ENCODE results near the gene EXD3.
A peak's percentile ranks its signal among the peaks of the same experiment; 100 is the strongest.

Gene EXD3

DNA sequence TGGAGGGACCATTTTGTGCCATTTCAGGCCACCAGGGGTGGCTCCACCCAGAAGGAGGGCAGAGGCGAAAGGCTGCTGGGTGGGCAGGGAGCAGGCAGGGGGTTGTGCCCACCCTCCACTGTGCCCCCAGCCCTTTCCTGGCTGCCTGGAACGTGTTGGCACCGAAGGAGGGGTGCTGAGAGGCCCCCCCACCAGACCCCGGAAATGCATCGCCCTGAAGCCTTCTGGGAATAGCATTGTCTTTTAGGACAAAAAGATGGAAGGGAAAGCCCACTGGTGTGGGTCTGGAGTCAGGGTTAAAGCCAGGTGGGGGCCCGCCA, 5.3 kb upstream of the EXD3 start:
- Histone ChIP-seq H3K4me3 (ENCODE audit: extremely low read depth, insufficient read depth, low read length, poor library complexity, severe bottlenecking) (no peak overlapping the region), H3K27ac (ENCODE audit: low read depth, low read length, severe bottlenecking) (no peak overlapping the region), H3K9me3 (ENCODE audit: control insufficient read depth, low read length) (no peaks in the 10 kb centered on the region), H3K4me1 (ENCODE audit: control insufficient read depth, insufficient read depth, low read length, poor library complexity, severe bottlenecking) (peaks cover 7% of the 10 kb centered on the region), H3K36me3 (ENCODE audit: control insufficient read depth, insufficient read depth, low read length) (no peaks in the 10 kb centered on the region)
- 87 to 97% methylated on average over 4 of the region's 6 CpGs for WGBS, 2 experiments (ENCODE audit: insufficient coverage in 2 of 2)

DNA sequence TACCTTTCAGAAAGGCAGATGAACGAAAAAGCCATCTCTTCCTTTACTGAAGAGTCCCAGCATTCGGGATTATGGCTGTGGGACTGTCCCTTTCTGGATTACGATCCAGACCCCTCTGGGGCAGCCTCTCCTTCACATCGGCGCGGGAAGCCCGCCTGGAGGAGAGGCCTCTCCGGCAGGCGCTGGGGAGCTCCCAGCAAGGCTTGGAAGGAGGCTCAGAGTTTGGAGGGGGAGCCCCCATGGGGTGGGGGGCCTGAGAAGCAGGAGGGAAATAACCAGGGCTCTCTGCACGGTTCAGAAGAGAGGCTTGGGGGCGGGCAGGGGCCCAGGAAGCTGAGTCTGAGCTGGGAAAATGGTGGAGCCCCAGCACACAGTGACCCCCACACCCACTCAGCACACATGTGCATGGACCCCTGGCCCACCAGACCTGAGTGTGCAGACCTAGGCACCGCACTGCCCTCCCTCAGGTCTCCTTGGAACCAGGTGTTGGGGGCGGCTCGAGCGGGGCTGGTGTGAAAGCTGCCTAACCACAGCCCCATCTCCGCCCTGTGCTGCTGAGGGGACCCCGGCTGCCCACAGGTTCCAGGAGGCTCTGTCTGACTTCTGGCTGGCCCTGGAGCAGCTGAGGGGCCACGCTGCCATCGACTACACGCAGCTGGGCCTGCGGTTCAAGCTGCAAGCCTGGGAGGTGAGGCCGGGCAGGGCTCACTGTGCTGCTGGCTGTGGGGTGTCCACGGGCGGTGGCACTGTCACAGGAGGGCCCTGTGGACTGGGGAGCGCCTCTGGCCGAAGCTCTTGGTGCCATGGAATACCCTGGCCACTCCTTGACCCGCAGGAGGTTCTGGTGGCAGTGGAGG, 4.7 kb upstream of the EXD3 start:
- H3K9me3 ChIP-seq (ENCODE audit: control insufficient read depth, low read length): no peaks in the 10 kb centered on the region
- WGBS, 2 experiments (ENCODE audit: insufficient coverage in 2 of 2): 83 to 86% methylated on average over 21 to 27 of the region's 27 CpGs

DNA sequence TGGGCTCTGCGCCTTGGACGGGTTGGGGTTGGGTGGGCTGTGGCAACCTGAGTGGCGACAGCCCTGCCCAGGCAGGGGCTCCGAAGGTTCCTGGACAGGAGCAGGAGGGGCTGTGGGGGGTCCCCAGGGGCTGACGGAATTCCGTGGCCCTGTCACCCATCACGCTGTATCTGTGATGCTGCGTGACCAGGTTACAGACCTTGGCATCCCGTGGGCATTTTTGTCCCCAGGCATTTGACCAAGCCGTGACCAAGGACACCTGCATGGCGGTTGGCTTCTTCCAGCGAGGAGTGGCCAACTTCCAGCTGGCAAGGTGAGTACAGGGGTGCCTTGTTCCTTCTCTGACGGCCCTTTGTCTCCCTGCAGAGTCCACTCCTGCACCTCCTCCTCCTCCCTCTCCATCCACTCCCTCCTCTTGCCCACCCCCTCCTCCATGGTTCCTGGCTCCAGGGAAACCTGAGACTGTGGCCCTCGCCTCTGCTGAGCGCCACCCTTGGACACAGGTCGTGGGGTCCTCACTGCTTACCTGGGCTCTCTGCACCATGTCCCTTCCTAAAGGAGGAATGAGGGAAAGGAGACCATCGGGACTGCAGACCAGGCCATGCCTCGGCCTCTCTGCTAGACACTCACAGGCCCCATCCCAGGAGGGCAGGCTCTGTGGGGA, 3.2 kb upstream of the EXD3 start:
- Histone ChIP-seq H3K27ac (ENCODE audit: low read depth, low read length, severe bottlenecking) (no peak overlapping the region), H3K4me1 (ENCODE audit: control insufficient read depth, insufficient read depth, low read length, poor library complexity, severe bottlenecking) (peaks cover 14% of the 10 kb centered on the region), H3K36me3 (ENCODE audit: control insufficient read depth, insufficient read depth, low read length) (no peaks in the 10 kb centered on the region)

More for the DNA sequence above, 4.7 kb upstream of the EXD3 start:
- Histone ChIP-seq H3K4me3 (ENCODE audit: extremely low read depth, insufficient read depth, low read length, poor library complexity, severe bottlenecking) (no peak overlapping the region), H3K4me1 (ENCODE audit: control insufficient read depth, insufficient read depth, low read length, poor library complexity, severe bottlenecking) (peaks cover 7% of the 10 kb centered on the region), H3K36me3 (ENCODE audit: control insufficient read depth, insufficient read depth, low read length) (no peaks in the 10 kb centered on the region), H3K27ac (ENCODE audit: low read depth, low read length, severe bottlenecking) (no peak overlapping the region)

DNA sequence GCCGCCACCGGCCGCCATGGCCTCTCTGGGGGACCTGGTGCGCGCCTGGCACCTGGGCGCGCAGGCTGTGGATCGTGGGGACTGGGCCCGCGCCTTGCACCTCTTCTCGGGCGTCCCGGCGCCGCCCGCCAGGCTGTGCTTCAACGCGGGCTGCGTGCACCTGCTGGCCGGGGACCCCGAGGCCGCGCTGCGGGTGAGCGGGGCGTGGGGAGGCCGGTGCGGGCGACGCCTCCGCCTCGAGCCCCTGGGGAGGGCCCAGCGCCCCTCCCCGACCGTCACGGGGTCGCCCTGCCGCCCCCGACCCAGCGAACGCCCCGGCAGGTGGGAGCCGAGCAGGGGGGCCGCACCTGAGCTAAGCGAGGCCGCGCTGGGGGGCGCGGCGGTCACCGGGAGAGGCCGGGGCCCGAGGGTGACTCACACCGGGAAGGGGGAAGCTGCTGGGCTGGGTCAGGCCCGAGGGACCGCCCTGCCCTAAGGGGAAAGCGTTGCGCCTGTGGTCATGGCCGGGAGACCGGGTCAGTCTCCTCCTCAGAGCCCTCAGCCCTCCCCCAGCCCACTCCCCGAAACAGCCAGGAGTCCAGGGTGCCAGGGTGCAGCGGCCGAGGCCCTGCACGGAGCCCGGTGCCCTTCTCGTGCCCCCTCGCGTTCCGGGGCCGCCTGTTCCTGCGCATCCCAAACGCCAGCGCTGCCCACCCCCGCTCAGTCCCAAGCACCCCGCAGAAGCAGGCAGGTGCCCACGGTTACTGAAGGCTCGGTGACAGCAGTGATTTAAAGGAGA, 741 bp upstream of the EXD3 start:
- H3K27ac ChIP-seq (ENCODE audit: low read depth, low read length, severe bottlenecking): no peak overlapping the region
- peak overlapping the region; percentile 37 for H3K4me3 ChIP-seq (ENCODE audit: extremely low read depth, insufficient read depth, low read length, poor library complexity, severe bottlenecking)
- H3K9me3 ChIP-seq (ENCODE audit: control insufficient read depth, low read length): no peaks in the 10 kb centered on the region
- H3K36me3 ChIP-seq (ENCODE audit: control insufficient read depth, insufficient read depth, low read length): no peaks in the 10 kb centered on the region
- peaks cover 14% of the 10 kb centered on the region for H3K4me1 ChIP-seq (ENCODE audit: control insufficient read depth, insufficient read depth, low read length, poor library complexity, severe bottlenecking)
- WGBS, 2 experiments (ENCODE audit: insufficient coverage in 2 of 2): 25 to 26% methylated on average over 70 to 76 of the region's 77 CpGs

More for the DNA sequence above, 3.2 kb upstream of the EXD3 start:
- Histone ChIP-seq H3K9me3 (ENCODE audit: control insufficient read depth, low read length) (no peaks in the 10 kb centered on the region), H3K4me3 (ENCODE audit: extremely low read depth, insufficient read depth, low read length, poor library complexity, severe bottlenecking) (no peak overlapping the region)
- WGBS, 2 experiments (ENCODE audit: insufficient coverage in 2 of 2): 86 to 92% methylated on average over 12 to 16 of the region's 18 CpGs

DNA sequence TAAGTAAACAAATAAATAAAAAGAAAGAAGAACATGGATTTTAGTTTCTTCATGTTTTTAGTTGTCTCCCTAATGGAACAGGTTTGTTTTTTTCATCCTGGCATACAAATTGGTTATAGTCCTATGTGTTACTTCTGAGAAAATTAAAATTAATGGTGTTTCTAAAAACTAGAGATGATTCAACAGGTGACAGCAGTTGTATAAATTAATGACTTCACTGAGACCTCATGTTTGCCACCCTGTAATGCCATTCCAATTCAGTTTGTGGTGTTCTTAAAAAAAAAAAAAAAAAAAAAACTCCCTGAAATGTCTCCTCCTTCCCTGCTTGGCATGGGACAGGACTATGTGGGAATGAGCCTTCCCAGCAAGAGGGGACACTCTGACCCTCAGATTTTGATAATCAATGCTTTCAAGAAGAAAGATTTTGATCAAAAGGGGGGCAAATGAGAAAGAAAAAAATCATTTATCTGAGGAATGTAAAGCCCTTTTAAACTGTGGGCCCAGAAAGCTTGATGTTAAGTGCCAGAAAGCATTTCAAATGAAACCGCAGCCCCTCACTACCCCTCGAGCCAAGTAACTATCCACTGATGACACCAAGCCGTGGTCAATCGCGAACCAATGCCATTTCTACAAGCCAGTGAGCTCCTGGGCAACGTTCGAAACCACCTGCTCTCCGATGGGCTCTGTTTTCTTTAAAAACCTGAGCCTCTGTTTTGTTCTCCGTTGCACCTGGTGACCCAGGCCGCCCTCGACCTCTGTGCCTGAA, 941 bp downstream of the EXD3 start:
- H3K36me3 ChIP-seq (ENCODE audit: control insufficient read depth, insufficient read depth, low read length): no peaks in the 10 kb centered on the region
- WGBS, 2 experiments (ENCODE audit: insufficient coverage in 2 of 2): 7 to 8% methylated on average over 11 of the region's 11 CpGs

DNA sequence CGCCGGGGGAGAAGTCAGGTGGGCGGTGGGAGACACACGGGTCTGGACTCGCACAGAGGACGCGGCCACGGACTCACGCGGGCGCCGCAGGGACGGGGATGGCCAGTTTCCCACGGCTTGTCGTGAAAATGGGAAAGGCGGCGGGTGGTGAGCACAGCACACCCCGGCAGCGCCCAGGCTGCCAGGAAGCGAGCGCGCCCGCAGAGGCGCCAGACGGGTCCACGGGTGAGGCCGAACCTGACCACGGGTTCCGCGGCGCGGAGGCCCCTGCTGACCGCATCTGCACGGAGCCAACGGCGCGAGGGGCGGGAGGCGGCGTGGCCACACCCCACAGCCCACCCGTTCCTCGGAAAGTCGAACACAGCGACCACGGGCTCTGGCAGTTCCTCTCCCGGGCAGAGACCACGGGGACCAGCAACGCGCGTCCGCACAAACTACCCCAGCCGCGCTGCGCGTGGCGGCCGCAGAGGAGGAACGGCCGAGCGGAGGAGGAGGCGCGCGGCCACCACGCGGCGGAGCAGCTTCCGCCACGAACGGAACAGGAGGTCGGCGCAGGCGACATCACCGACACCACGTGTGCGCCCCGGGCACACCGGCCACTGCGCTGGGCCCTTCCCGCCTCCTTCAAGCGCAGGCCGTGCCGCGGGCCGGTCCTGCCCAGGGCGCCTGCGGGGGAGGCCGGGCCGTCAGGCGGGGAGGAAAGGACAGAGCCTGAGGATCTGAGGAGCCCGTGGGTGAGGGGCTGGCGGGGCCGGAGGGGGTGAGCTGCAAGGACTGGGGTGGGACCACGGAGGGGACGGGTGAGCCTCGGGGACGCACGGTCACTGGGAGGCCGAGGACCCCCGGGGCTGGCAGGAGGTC, 5.6 kb downstream of the EXD3 start:
- WGBS, 2 experiments (ENCODE audit: insufficient coverage in 2 of 2): 97% methylated on average over 80 to 99 of the region's 99 CpGs
- no peak overlapping the region for H3K4me3 ChIP-seq (ENCODE audit: extremely low read depth, insufficient read depth, low read length, poor library complexity, severe bottlenecking)
- H3K27ac ChIP-seq (ENCODE audit: low read depth, low read length, severe bottlenecking): no peak overlapping the region
- no peaks in the 10 kb centered on the region for H3K9me3 ChIP-seq (ENCODE audit: control insufficient read depth, low read length)
- H3K36me3 ChIP-seq (ENCODE audit: control insufficient read depth, insufficient read depth, low read length): no peaks in the 10 kb centered on the region
- H3K4me1 ChIP-seq (ENCODE audit: control insufficient read depth, insufficient read depth, low read length, poor library complexity, severe bottlenecking): peaks cover 8% of the 10 kb centered on the region

More for the DNA sequence above, 941 bp downstream of the EXD3 start:
- Histone ChIP-seq H3K9me3 (ENCODE audit: control insufficient read depth, low read length) (no peaks in the 10 kb centered on the region), H3K4me1 (ENCODE audit: control insufficient read depth, insufficient read depth, low read length, poor library complexity, severe bottlenecking) (peaks cover 14% of the 10 kb centered on the region), H3K4me3 (ENCODE audit: extremely low read depth, insufficient read depth, low read length, poor library complexity, severe bottlenecking) (peak overlapping the region; percentile 62), H3K27ac (ENCODE audit: low read depth, low read length, severe bottlenecking) (no peak overlapping the region)

DNA sequence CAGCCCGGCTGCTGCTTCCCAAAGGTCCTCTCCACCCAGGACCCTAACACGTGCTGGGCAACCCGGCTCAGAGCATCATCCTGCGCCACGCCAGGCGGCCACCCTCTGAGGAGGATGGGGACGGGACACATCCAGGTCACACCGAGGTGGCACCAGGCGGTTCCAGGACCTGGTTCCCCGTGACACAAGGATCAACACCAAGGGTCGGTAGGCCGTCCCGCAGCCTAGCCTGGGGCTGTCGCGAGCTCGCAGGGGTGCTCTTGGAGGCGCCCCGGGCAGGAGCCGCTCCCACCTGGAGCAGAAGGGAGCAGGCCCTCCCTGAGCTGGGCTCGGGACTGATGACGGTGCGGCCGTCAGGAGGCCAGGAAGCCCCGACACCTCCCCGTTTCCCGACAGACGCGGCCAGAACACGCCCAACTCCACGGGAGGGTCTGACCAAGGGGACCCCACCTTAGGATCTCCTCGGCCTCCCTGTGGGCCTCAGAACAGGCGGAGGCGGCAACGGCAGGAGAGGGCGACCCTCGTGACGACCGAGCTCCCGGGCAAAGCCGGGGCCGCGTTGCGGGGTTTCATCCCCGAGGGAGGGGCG, 6.3 kb downstream of the EXD3 start:
- Histone ChIP-seq H3K36me3 (ENCODE audit: control insufficient read depth, insufficient read depth, low read length) (no peaks in the 10 kb centered on the region), H3K4me1 (ENCODE audit: control insufficient read depth, insufficient read depth, low read length, poor library complexity, severe bottlenecking) (peaks cover 10% of the 10 kb centered on the region), H3K9me3 (ENCODE audit: control insufficient read depth, low read length) (no peaks in the 10 kb centered on the region), H3K27ac (ENCODE audit: low read depth, low read length, severe bottlenecking) (no peak overlapping the region), H3K4me3 (ENCODE audit: extremely low read depth, insufficient read depth, low read length, poor library complexity, severe bottlenecking) (no peak overlapping the region)
- WGBS, 2 experiments (ENCODE audit: insufficient coverage in 2 of 2): 96 to 97% methylated on average over 45 of the region's 45 CpGs

DNA sequence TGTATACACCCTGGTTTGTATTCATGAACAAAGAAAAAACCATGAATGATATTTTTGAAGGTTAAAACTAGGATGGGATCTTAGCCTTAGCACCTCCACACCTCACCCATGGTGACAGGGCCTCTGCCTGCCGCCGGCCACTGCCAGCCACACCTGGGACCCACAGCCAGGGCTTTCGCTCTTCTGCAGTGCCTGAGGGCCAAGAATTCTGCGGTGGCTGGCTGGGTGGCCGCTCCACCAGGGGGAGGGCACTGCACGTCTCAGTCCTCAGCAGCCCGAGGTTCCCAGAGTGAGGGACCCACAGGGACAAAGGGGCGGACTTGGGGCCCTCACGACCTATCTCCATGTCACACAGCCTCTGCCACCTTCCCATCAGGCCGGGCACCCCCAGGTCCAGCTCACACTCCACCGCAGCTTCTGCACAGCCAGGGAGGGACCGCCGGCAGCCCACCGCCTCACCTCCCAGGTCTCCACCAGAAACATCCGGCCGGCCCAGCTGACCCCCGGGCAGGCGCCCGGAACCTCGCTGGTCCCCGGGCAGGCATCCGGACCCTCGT, 6.9 kb downstream of the EXD3 start:
- WGBS, 2 experiments (ENCODE audit: insufficient coverage in 2 of 2): 95 to 97% methylated on average over 15 to 19 of the region's 23 CpGs
- H3K9me3 ChIP-seq (ENCODE audit: control insufficient read depth, low read length): no peaks in the 10 kb centered on the region
- no peak overlapping the region for H3K27ac ChIP-seq (ENCODE audit: low read depth, low read length, severe bottlenecking)
- H3K4me3 ChIP-seq (ENCODE audit: extremely low read depth, insufficient read depth, low read length, poor library complexity, severe bottlenecking): no peak overlapping the region
- peaks cover 7% of the 10 kb centered on the region for H3K4me1 ChIP-seq (ENCODE audit: control insufficient read depth, insufficient read depth, low read length, poor library complexity, severe bottlenecking)
- no peaks in the 10 kb centered on the region for H3K36me3 ChIP-seq (ENCODE audit: control insufficient read depth, insufficient read depth, low read length)

DNA sequence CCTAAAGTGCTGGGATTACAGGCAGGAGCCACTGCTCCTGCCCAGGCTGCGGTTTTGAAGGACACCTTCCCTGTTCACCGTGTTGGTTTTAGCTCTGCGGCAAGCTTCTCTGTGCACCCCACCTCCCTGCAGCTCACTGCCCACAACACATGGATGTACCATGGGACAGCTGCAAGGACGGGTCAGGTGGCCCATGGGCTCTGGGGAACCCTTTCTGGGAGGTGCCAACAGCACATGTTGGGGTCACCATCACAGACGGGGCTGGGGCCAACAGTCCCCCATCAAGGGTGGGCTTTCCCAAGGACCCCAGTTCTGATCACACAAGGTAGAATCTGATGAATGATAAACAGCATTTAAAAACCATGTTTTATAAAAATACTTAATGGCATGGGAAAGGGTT, 7.5 kb downstream of the EXD3 start:
- whole genome bisulfite sequencing, 2 experiments (ENCODE audit: insufficient coverage in 2 of 2): 87 to 97% methylated on average over 3 to 5 of the region's 5 CpGs

More for the DNA sequence above, 7.5 kb downstream of the EXD3 start:
- no peaks in the 10 kb centered on the region for H3K36me3 ChIP-seq (ENCODE audit: control insufficient read depth, insufficient read depth, low read length)
- no peak overlapping the region for H3K27ac ChIP-seq (ENCODE audit: low read depth, low read length, severe bottlenecking)
- peaks cover 7% of the 10 kb centered on the region for H3K4me1 ChIP-seq (ENCODE audit: control insufficient read depth, insufficient read depth, low read length, poor library complexity, severe bottlenecking)
- H3K4me3 ChIP-seq (ENCODE audit: extremely low read depth, insufficient read depth, low read length, poor library complexity, severe bottlenecking): no peak overlapping the region
- H3K9me3 ChIP-seq (ENCODE audit: control insufficient read depth, low read length): no peaks in the 10 kb centered on the region

All from mesodermal cell (in vitro differentiated cells).